HL-60 (cell line): ENCODE data around the gene PLIN1.

Experiments used
- CTCF ChIP-seq: IDR thresholded peaks from one replicate; pipeline ENCODE4 v1.5.1; 2011; ENCODE audit warnings: low read length, control low read depth, inconsistent platforms; ENCODE audit not compliant: insufficient read depth
- GABPA ChIP-seq: IDR thresholded peaks from 2 replicates; pipeline ENCODE4 v1.6.1; 2012; ENCODE audit warnings: low read depth
- POLR2AphosphoS5 ChIP-seq: IDR thresholded peaks from 2 replicates; pipeline ENCODE4 v1.6.1; 2012; ENCODE audit warnings: low read depth
- SPI1 ChIP-seq: IDR thresholded peaks from 2 replicates; pipeline ENCODE4 v1.6.1; 2012; ENCODE audit warnings: low read depth, mild to moderate bottlenecking, borderline replicate concordance
- TF ChIP-seq, protein P1 (sequence below): IDR thresholded peaks from 2 replicates; pipeline ENCODE4 v1.6.1; 2012; ENCODE audit warnings: low read depth; ENCODE audit not compliant: insufficient replicate concordance

DNA sequence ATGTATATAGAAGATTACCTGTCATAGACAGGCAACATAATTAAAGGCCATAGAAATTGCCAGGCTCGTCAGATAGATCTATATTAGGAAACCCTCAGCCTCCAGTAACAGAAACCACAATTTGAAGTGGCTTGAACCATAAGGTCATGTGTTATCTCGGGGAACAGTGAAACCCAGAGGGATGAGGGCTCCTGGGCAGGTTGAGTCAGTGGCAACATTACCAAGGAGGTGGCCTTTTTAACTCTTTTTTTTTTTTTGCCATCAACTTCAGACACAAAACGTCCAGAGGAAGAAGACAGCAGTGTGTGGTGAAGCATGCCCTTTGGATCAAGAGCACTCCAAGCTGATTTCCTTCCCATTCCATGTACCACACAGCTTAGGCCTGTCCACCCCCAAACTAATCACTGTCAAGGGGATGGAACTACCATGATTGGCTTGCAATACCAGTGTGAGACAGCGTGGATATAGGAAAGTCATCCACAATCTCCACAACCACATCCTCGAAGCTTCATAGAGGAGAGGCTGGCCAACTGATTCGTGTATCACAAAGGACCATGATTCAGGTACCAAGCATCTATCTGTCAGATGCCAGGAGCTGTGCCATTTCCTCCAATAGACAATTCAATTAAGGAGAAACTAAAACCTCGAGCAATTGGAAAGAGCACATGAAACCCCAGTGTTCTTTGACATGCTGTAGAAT lies 22.9 kb downstream of the PLIN1 start:
- TF ChIP-seq, protein P1, sequence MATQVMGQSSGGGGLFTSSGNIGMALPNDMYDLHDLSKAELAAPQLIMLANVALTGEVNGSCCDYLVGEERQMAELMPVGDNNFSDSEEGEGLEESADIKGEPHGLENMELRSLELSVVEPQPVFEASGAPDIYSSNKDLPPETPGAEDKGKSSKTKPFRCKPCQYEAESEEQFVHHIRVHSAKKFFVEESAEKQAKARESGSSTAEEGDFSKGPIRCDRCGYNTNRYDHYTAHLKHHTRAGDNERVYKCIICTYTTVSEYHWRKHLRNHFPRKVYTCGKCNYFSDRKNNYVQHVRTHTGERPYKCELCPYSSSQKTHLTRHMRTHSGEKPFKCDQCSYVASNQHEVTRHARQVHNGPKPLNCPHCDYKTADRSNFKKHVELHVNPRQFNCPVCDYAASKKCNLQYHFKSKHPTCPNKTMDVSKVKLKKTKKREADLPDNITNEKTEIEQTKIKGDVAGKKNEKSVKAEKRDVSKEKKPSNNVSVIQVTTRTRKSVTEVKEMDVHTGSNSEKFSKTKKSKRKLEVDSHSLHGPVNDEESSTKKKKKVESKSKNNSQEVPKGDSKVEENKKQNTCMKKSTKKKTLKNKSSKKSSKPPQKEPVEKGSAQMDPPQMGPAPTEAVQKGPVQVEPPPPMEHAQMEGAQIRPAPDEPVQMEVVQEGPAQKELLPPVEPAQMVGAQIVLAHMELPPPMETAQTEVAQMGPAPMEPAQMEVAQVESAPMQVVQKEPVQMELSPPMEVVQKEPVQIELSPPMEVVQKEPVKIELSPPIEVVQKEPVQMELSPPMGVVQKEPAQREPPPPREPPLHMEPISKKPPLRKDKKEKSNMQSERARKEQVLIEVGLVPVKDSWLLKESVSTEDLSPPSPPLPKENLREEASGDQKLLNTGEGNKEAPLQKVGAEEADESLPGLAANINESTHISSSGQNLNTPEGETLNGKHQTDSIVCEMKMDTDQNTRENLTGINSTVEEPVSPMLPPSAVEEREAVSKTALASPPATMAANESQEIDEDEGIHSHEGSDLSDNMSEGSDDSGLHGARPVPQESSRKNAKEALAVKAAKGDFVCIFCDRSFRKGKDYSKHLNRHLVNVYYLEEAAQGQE, result no peak
- TF ChIP-seq CTCF (no peak), POLR2AphosphoS5 (no peak), GABPA (no peak), SPI1 (no peak)
